Activated CD4-positive, alpha-beta T cell treated with anti-CD3 and anti-CD28 coated beads, Interleukin-2, amount 50 U/mL, for 24 hours (primary cell): ENCODE measurements around the gene CTAG1A.
"Not testable (repeated sequence)": the region's sequence is repeated elsewhere in the genome, so short reads cannot be mapped to it uniquely, and the experiment has no call there.

Experiments used
- DNase-seq, 2 donors: peaks; one replicate each; pipeline ENCODE4 v3.0.0-alpha.2; 2020; ENCODE audit warnings: low read depth in 1 of 2, low spot score in 1 of 2

The CTAG1A gene

DNA sequence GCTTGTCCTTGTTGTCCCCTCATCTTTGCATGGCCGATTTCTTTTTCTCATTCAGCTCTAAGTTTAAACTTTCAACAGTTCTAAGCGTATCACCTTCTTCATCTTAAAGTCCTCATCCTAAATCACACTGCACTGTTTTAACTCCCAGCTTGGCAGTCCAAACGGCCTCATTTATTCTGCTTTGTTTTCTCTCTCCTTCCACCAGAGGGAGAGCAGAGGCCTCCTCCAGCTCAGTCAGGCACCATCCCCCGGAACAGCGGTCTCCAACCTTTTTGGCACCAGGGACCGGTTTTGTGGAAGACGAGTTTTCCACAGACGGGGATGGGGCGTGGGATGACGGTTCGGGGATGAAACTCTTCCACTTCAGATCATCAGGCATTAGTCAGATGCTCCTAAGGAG is 14.6 kb upstream of the CTAG1A start:
- not testable (repeated sequence) for DNase-seq

- DNase-seq, result not testable (repeated sequence)
These were observed 11.9 kb upstream of the CTAG1A start for GRCh38 chrX:154573061-154573460.

DNA sequence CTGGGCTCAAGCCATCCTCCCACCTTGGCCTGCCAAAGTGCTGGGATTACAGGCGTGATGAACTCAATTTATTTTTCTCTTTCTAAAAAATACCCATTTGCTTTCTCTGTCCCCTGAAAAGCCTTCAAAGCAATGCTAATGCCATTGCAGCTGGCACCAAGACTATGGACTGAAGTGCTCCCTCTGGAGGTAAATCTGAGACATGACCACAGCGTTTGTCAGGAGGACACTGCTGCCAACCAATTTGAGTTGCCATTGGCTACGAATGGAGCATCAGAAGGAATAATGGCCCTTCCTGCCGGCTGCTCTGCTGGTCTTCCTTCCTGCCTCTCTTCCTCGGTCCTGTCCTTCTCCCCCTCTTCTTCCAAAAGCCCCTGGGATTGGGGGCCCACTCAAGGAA is 9.9 kb upstream of the CTAG1A start:
- not testable (repeated sequence) for DNase-seq

- not testable (repeated sequence) for DNase-seq
These were observed 1.9 kb upstream of the CTAG1A start for GRCh38 chrX:154582994-154583393.

DNA sequence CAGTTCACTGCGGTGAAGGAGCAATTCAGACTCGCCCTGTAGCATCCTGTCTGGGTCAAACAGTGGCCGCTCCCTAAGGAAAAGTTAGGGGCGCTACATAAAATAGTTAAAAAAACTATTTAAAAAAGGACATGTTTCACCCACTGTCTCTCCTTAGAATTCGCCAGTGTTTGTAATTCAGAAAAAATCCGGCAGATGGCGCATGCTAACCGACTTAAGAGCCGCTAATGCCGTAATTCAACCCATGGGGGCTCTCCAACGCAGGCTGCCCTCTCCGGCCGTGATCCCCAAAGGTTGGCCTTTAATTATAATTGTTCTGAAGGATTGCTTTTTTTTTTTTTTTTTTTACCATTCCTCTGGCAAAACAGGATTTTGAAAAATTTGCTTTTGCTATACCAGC is 5.5 kb downstream of the CTAG1A start:
- not testable (repeated sequence) for DNase-seq

DNA sequence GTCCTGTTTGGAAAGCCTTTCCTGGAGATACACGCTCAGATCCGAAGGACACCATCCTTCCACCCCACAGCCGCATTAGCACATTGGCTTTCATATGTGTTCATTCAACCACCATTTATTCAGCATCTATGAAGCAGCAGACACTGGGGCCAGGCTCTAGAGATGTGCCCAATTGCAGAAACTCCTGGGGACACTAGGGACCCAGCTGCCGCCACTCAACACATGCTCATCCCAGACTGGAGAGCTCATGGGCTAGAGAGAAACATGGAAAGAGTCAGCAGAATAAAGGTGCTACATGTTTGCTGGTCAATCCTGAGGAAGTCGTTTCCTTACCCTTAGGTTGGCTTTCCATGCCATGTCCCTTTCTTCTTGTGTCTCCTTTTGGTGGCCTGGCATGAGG is 7.6 kb downstream of the CTAG1A start:
- DNase-seq, result no peak

- no peak for DNase-seq
These were observed 8.3 kb downstream of the CTAG1A start for GRCh38 chrX:154593201-154593600.

DNA sequence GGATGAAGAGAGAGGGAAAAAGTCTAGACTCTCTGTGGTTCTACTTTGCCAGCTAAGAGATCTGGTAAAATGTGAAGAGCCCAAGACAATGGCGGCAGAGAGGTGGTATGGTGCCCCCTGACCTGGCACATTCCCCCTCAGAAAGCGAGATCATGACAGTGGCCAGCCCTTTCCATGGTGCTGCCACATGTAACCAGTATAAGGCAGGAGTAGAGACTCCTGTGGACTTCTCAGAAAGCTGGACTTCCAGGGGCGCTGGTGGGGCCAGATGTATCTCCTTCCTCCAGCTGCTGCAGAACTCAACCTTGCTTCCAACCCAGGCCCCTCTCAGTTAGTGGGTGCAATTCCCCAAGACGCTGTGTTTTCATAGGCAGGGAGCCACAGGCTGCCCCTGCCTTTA is 9.6 kb downstream of the CTAG1A start:
- DNase-seq, result no peak

GRCh38 chrX:154595559-154596249 is 10.8 kb downstream of the CTAG1A start:
- DNase-seq, result no peak

DNA sequence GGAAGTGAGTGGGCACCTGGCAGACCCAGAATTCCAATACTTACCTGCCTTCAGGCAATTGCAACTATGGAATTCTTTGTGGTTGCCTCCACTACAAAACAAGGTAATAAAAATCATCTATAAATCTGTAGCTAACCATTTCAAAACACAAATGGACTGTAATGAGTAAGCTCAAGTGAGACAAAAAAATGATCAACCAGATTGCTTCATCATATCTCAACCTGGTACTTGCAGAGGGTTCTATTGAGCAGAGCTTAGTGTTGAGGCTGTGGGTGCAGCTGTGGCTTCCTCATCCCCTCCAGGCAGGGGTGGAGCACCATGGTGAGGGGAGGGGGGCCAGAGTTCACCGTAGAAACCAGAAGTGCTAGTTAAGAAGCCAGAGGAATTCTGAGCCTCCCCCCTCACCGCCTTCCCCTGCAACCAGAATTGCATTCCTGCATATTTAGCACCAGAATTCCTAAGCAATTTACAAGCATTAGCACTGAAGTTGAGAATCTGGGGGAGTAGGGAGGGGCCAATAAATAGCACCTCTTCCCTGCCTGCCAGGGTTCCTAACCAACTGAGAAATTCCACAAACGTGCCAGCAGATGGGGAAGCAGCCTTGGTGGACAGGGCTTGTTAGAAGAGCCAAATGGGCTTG is 11.5 kb downstream of the CTAG1A start:
- DNase-seq, result no peak

DNA sequence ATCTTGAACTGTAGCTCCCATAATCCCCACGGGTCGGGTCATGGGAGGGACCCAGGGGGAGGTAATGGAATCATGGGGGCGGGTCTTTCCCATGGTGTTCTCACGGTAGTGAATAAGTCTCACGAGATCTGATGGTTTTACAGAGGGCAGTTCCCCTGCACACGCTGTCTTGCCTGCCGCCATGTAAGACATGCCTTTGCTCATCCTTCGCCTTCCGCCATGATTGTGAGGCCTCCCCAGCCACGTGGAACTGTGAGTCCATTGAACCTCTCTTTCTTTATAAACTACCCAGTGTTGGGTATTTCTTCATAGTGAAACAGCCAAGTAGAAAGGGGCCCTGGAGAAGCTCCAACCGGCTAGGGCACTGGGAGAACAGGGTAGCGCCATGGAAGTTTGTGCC is 12.3 kb downstream of the CTAG1A start:
- DNase-seq, result no peak

DNA sequence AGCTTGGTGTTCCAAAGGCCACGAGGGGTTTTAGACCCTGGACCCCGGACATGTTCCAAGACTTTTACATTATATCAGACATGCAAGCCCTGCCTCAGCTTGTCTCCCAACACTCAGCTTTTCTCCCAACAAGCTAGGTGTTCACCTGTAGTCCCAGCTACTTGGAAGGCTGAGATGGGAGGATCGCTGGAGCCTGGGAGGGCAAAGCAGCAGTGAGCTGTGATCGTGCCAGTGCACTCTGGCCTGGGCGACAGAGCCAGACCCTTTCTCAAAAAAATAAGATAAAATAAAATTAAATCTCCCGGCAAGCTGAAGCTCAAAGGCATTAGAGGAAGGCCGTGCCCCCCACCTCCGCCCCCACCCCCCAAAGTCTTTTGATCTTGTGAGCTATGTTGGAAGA is 13.7 kb downstream of the CTAG1A start:
- no peak for DNase-seq

- DNase-seq, result no peak
These were observed 14.6 kb downstream of the CTAG1A start for GRCh38 chrX:154599531-154599930.

GRCh38 chrX:154600759-154601374 is 15.9 kb downstream of the CTAG1A start:
- DNase-seq, result no peak

GRCh38 chrX:154602226-154602625 is 17.3 kb downstream of the CTAG1A start:
- DNase-seq, result no peak

DNA sequence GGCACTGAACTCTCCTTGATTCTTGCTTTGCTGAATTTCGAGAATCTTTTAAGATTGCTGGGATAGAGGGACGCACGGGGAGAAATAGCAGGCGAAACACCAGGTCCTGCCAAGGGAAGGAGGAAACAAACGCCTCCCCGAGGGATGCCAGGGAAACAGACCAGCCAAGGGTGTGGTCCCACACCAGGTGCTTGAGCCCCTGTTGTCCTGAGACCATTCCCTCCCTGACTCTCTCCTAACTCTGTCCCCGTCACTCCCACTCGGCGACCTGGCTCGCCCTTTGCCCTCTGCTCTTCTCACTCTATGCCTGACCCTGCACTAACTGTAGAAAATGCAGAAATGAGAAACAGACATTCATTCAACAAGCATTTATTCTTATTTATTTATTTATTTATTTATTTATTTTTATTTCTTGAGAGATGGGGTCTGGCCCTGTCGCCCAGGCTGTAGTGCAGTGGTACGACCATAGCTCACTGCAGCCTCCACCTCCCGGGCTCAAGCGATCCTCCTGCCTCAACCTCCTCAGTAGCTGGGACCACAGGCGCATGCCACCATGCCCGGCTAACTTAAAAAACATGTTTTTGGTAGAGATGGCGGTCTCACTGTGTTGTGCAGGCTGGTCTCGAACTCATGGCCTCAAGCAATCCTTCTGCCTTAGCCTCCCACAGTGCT is 18.0 kb downstream of the CTAG1A start:
- no peak for DNase-seq

DNA sequence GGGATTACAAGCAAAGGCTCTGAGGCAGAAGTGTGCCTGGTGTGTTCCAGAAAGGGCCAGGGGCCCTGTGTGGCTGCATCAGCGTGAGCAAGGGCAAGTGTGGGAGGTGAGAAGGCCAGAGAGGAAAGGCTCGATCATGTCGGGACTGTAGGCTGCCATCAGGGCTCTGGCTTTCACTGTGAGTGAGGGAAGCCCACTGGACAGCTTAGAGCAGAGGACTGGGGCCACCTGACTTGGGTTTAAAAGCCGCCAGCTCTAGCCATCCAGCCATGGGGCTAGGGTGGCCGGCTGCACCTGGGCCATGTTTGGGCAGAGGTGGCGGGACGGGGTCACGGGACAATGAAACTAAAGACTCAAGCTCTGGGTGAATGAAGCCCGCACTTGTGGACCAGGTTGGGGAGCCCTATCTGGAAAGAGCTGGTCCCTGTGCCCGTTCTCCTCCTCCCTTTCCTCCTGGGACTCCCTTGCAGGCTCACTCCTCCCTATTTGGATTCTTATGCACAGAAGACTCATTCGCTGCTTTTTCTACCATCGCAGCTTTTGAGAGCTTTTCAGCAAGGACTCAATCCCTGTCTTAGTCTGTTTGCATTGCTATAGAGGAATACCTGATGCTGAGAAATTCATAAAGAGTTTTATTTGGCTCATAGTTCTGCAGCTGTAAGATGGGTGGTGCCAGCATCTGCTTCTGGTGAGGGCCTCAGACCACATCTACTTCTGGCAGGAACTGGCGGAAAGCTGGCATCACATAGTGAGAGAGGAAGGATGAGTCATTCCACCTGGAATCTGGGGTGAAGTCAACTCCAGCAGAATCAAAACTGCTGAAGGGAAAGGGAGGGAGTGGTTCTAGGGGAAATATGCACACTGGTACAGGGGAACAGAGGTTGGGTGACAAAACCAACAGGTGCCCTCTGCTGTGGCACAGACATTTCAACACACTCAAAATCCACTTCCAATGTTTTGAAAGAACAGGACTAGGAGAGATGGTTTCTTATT is 18.8 kb downstream of the CTAG1A start:
- no peak for DNase-seq

DNA sequence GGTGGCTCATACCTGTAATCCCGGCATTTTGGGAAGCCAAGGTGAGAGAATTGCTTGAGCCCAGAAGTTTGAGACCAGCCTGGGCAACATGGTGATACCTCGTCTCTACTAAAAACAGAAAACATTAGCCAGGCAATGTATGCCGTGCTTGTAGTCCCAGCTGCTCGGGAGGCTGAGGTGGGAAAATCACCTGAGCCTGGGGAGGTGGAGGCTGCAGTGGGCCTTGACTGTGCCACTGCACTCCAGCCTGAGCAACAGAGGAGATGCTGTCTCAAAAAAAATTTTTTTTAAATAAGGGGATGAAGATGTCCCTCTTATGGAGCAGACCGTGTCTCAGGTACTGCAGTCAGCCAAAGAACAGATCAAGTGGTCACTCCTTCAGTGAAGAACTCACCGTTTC is 20.6 kb downstream of the CTAG1A start:
- DNase-seq, result no peak

DNA sequence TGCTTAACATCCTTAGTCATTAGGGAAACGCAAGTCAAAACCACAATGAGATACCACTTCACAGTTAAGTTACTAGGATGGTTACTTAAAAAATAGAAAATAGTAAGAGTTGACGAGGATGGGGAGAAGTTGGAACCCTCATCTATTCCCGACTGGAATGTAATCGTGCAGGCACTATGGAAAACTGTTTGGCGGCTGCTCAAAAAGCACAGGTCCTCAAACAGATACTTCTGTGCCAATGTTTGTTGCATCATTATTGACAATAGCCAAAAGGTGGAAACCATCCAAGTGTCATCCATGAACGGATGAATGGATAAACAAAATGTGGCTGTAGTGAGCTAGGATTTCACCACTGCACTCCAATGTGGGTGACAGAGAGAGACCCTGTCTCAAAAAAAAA is 22.4 kb downstream of the CTAG1A start:
- DNase-seq, result no peak

- DNase-seq, result not testable (repeated sequence)
These were observed 23.0 kb downstream of the CTAG1A start for GRCh38 chrX:154607976-154608375.

DNA sequence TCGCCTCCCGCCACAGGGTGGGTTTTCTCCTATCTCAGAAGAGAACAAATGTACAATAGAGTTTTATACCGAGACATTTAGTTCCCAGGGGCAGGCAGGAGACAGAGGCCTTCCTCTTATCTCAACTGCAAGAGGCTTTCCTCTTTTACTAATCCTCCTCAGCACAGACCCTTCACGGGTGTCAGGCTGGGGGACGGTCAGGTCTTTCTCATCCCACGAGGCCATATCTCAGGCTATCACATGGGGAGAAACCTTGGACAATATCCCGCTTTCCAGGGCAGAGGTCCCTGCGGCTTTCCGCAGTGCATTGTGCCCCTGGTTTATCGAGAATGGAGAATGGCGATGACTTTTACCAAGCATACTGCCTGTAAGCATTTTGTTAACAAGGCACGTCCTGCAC is 23.9 kb downstream of the CTAG1A start:
- DNase-seq, result not testable (repeated sequence)
